GM12865 (cell line): ENCODE measurements around the gene BMPER.

Experiments
- DNase-seq: peaks from one replicate; pipeline ENCODE4 v3.0.0; 2010; ENCODE audit warnings: low read depth
- H3K4me3 ChIP-seq: 2 replicates; pipeline ENCODE4 v1.5.1; 2011; ENCODE audit warnings: mild to moderate bottlenecking, low read depth, low read length, control low read depth
- CTCF ChIP-seq: IDR thresholded peaks from 2 replicates; pipeline ENCODE4 v1.5.1; 2011; ENCODE audit warnings: low read length, control low read depth, low read depth, inconsistent platforms; ENCODE audit not compliant: insufficient read depth; ENCODE audit errors: missing control alignments

The BMPER gene

GRCh38 chr7:34070511-34071323, 165.4 kb downstream of the BMPER start:
- no peak for TF ChIP-seq CTCF
- H3K4me3 ChIP-seq = no peak overlapping the region
- DNase-seq = no peak

GRCh38 chr7:34073676-34074075, 168.3 kb downstream of the BMPER start:
- DNase-seq = no peak
- H3K4me3 ChIP-seq = no peak overlapping the region
- TF ChIP-seq CTCF = no peak

- no peak overlapping the region for H3K4me3 ChIP-seq
- no peak for DNase-seq
- no peak for TF ChIP-seq CTCF
These were observed 169.1 kb downstream of the BMPER start for GRCh38 chr7:34074421-34074820.

- no peak for DNase-seq
- no peak for TF ChIP-seq CTCF
- no peak overlapping the region for H3K4me3 ChIP-seq
These were observed 170.4 kb downstream of the BMPER start for GRCh38 chr7:34075523-34076370.

DNA sequence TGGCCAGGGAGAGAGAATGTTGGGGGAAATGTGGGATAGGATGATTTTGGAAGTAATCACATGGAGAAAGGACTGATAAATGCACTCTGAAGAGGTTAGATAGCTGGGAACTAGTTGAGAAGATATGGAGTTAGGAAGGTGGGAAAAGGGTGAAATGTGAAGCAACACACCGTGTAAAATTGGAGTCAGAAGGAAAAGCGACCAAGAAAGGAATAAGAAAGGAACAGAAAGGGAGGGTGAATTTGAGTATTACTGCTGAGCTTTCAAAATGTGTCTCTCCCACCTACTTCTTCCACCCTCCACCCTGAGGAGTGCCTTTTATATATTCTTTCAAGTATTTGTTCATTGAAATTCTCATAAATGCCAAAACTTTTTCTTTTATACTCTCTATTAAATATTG, 171.8 kb downstream of the BMPER start:
- no peak for DNase-seq
- no peak for TF ChIP-seq CTCF
- no peak overlapping the region for H3K4me3 ChIP-seq

GRCh38 chr7:34078864-34079263, 173.5 kb downstream of the BMPER start:
- no peak for TF ChIP-seq CTCF
- DNase-seq = no peak
- H3K4me3 ChIP-seq = no peak overlapping the region
